HepG2 (cell line): ENCODE data around the gene PHOSPHO2. TPM values are rescaled to one million over a fixed set of nuclear protein-coding genes. Genes with fewer than 3 reads are reported as not detected.

ENCODE experiments used
- CCDC6 ChIP-seq: sonication (generic); formaldehyde crosslinking; IDR thresholded peaks from 2 replicates; pipeline ENCODE4 v1.8.1; 2022; ENCODE audit warnings: mild to moderate bottlenecking, missing genetic modification reagents, moderate library complexity
- CTCF ChIP-seq: sonication (generic); formaldehyde crosslinking; IDR thresholded peaks from 2 replicates; pipeline ENCODE4 v1.5.0; 2020; ENCODE audit warnings: mild to moderate bottlenecking, missing genetic modification reagents, moderate library complexity
- HNF4A ChIP-seq: sonication (generic); formaldehyde crosslinking; IDR thresholded peaks from 2 replicates; pipeline ENCODE4 v1.4.0; 2020; ENCODE audit warnings: missing genetic modification reagents
- IRF9 ChIP-seq: sonication (generic); formaldehyde crosslinking; IDR thresholded peaks from 2 replicates; pipeline ENCODE4 v1.8.0; 2022; ENCODE audit warnings: missing genetic modification reagents, mild to moderate bottlenecking, borderline replicate concordance
- KMT2B ChIP-seq: IDR thresholded peaks from 2 replicates; pipeline ENCODE4 v1.6.1; 2016; ENCODE audit warnings: missing genetic modification reagents, missing compliant biosample characterization
- NCOA2 ChIP-seq: sonication (generic); formaldehyde crosslinking; IDR thresholded peaks from 2 replicates; pipeline ENCODE4 v1.8.0; 2022; ENCODE audit warnings: inconsistent platforms
- PITX1 ChIP-seq: sonication (generic); formaldehyde crosslinking; IDR thresholded peaks from 2 replicates; pipeline ENCODE4 v1.5.1; 2020; ENCODE audit warnings: mild to moderate bottlenecking, missing genetic modification reagents
- RERE ChIP-seq: IDR thresholded peaks from 2 replicates; pipeline ENCODE4 v1.6.1; 2016; ENCODE audit warnings: low read depth, missing genetic modification reagents, missing compliant biosample characterization
- SALL2 ChIP-seq: sonication (generic); formaldehyde crosslinking; IDR thresholded peaks from 2 replicates; pipeline ENCODE4 v1.8.1; 2023; ENCODE audit warnings: mild to moderate bottlenecking, missing genetic modification reagents, inconsistent platforms
- SKIL ChIP-seq: sonication (generic); formaldehyde crosslinking; IDR thresholded peaks from 2 replicates; pipeline ENCODE4 v1.8.0; 2022; ENCODE audit warnings: missing genetic modification reagents, mild to moderate bottlenecking, moderate library complexity, borderline replicate concordance
- THAP11 ChIP-seq: IDR thresholded peaks from 2 replicates; pipeline ENCODE4 v1.6.1; 2016; ENCODE audit warnings: missing biosample characterization, missing genetic modification reagents
- XBP1 ChIP-seq: sonication (generic); formaldehyde crosslinking; IDR thresholded peaks from 2 replicates; pipeline ENCODE4 v1.5.0; 2020; ENCODE audit warnings: missing genetic modification reagents
- ZBTB7A ChIP-seq: sonication (generic); formaldehyde crosslinking; IDR thresholded peaks from 2 replicates; pipeline ENCODE4 v1.8.0; 2022; ENCODE audit warnings: mild to moderate bottlenecking, missing genetic modification reagents
- ZIK1 ChIP-seq: sonication (generic); formaldehyde crosslinking; IDR thresholded peaks from 2 replicates; pipeline ENCODE4 v1.5.0; 2020; ENCODE audit warnings: mild to moderate bottlenecking, low read depth, missing genetic modification reagents, borderline replicate concordance
- ZNF232 ChIP-seq: sonication (generic); formaldehyde crosslinking; IDR thresholded peaks from 2 replicates; pipeline ENCODE4 v1.4.0; 2020; ENCODE audit warnings: missing genetic modification reagents, borderline replicate concordance
- ZNF772 ChIP-seq: sonication (generic); formaldehyde crosslinking; IDR thresholded peaks from 2 replicates; pipeline ENCODE4 v1.5.0; 2020; ENCODE audit warnings: mild to moderate bottlenecking, missing genetic modification reagents
- polyA plus RNA-seq, 8 experiments: library from polyadenylated mRNA; depleted of rRNA in 3 of 8; stranded (reverse) in 7 of 8; unstranded in 1 of 8; fragments of >200 nt; fragmentation: Illumina TruSeq in 4 of 8; extraction: Trizol in 4 of 8; gene quantifications; 2 replicates each; pipeline versions ENCODE4 v1.2.1 to v1.2.3, GENCODE V29; 2011 to 2016; ENCODE audit warnings: low read depth in 4 of 8, missing spikeins in 1 of 8, mixed read lengths in 1 of 8; ENCODE audit not compliant: insufficient read depth in 1 of 8
- total RNA-seq, 5 experiments: library from RNA; depleted of rRNA; stranded (reverse); fragments of >200 nt; fragmentation: Illumina TruSeq; extraction: Trizol; gene quantifications; 2 replicates each; pipeline ENCODE4 v1.2.3, GENCODE V29; 2016; ENCODE audit warnings: low read depth in 1 of 5

Gene PHOSPHO2
- total and polyA plus RNA-seq, 2 of the 13 experiments (the other 11 are each of a cell fraction or from before 2014, with no cell fraction given): 6.1 to 11.4 TPM

- peak; percentile 90; the same call in 1 of the 2 replicates for TF ChIP-seq RERE (CRISPR knock-in tag)
- 0 out of 2 replicates have a peak, but pooled peaks have one; percentile 42 for TF ChIP-seq ZNF232 (CRISPR knock-in tag)
- peak; percentile 90 for TF ChIP-seq NCOA2 (CRISPR knock-in tag)
- TF ChIP-seq ZBTB7A (CRISPR knock-in tag): no peak
- TF ChIP-seq SALL2 (CRISPR knock-in tag): no peak
- TF ChIP-seq SKIL (CRISPR knock-in tag): peak; percentile 82; the same call in 1 of the 2 replicates
- TF ChIP-seq ZNF772 (CRISPR knock-in tag): peak; percentile 37; the same call in 1 of the 2 replicates
- TF ChIP-seq IRF9 (CRISPR knock-in tag): peak; percentile 38; the same call in 1 of the 2 replicates
- peak; percentile 64; the same call in 1 of the 2 replicates for TF ChIP-seq KMT2B (CRISPR knock-in tag)
- TF ChIP-seq HNF4A (CRISPR knock-in tag): peak; percentile 63
- no peak for TF ChIP-seq ZIK1
- peak; percentile 36 for TF ChIP-seq CTCF
- peak; percentile 11; the same call in 1 of the 2 replicates for TF ChIP-seq THAP11 (CRISPR knock-in tag)
- no peak for TF ChIP-seq XBP1 (CRISPR knock-in tag)
- TF ChIP-seq PITX1 (CRISPR knock-in tag): peak; percentile 77; the same call in 1 of the 2 replicates
- 0 out of 2 replicates have a peak, but pooled peaks have one; percentile 43 for TF ChIP-seq CCDC6 (CRISPR knock-in tag)
Measured at GRCh38 chr2:169715379-169716237, 21.3 kb downstream of the PHOSPHO2 start (continued).
